GM12874 (cell line): ENCODE measurements around the gene ME1.

ENCODE experiments used
- CTCF ChIP-seq: IDR thresholded peaks from 2 replicates; pipeline ENCODE4 v1.5.1; 2011; ENCODE audit warnings: low read depth, mild to moderate bottlenecking, control low read depth, low read length, moderate library complexity; ENCODE audit not compliant: insufficient read depth

Gene ME1

GRCh38 chr6:83215131-83216047 lies 215.5 kb downstream of the ME1 start:
- TF ChIP-seq CTCF: peak; percentile 79

GRCh38 chr6:83202031-83202430 lies 228.8 kb downstream of the ME1 start:
- no peak for TF ChIP-seq CTCF

GRCh38 chr6:83199863-83200225 lies 231.0 kb downstream of the ME1 start:
- no peak for TF ChIP-seq CTCF

GRCh38 chr6:83199173-83199862 lies 231.5 kb downstream of the ME1 start:
- no peak for TF ChIP-seq CTCF

- TF ChIP-seq CTCF: no peak
These were observed 232.2 kb downstream of the ME1 start for GRCh38 chr6:83198486-83199172.

GRCh38 chr6:83193747-83194566 lies 236.9 kb downstream of the ME1 start:
- TF ChIP-seq CTCF: no peak
